ENCODE data around the gene DACT2.

GRCh38 chr6:168355716-168356522 is 36.3 kb upstream of the DACT2 start:
- TF ChIP-seq POLR2AphosphoS5 (IDR thresholded peaks at IDR 0.05; ENCODE audit: low read depth, low read length) (no peak), TAF1 (IDR thresholded peaks at IDR 0.05; ENCODE audit: borderline replicate concordance, low read depth, low read length) (no peak)
